HG03460 (cell line): ENCODE data around the gene SPATA31D3.
"Not testable (repeated sequence)": the region's sequence is repeated elsewhere in the genome, so short reads cannot be mapped to it uniquely, and the experiment has no call there.

Source experiments
- ATAC-seq: cut with Tn5 transposase; IDR thresholded peaks from one replicate; pipeline ENCODE4 v1.9.1; 2021; ENCODE audit not compliant: unreplicated experiment

SPATA31D3 gene

DNA sequence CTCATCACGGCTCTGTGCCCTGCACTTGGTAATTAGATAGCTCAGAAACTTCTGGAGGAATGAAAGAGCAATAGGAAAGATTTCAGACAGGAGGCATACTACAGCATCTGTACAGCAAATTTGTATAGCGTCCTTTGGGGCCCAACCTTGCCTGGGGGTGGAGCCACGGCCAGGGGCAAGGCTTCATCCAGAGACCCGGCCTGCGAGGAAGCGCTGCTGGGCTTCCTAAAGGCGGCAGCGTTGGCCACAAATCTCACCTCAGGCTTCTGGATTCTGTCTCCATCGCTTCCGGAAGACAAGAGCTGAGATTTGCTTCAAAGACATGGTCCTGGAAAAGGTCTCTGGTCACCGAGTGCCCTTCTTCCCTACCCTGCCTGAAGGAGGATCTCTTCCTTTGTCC, 33.1 kb downstream of the SPATA31D3 start:
- no peak for ATAC-seq

- no peak for ATAC-seq
Measured at GRCh38 chr9:81979196-81979595, 35.9 kb downstream of the SPATA31D3 start.

DNA sequence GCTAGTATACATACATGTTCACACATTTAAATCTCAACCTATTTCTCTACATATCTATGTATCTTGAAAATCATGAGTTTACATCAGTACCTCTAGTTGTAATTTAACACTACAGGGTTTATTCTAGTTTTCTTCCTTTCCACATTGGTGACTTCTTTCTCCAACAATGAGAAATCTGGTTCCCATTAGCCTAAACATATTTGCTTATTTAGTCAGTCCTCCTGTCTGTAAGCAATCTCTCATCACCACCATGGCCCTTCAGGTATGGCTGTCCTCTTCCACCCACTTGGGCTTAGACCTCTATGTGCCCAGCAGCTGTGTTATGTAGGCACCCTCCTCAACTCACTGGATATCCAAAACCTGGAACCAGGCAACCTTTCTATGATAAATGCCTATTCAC, 37.3 kb downstream of the SPATA31D3 start:
- no peak for ATAC-seq

- no peak for ATAC-seq
Measured at GRCh38 chr9:81981883-81982282, 38.6 kb downstream of the SPATA31D3 start.

- no peak for ATAC-seq
Measured at GRCh38 chr9:81984928-81985327, 41.6 kb downstream of the SPATA31D3 start.

GRCh38 chr9:81986051-81986450, 42.8 kb downstream of the SPATA31D3 start:
- no peak for ATAC-seq

- ATAC-seq: not testable (repeated sequence)
Measured at GRCh38 chr9:81988472-81988871, 45.2 kb downstream of the SPATA31D3 start, which contains the start of gene SPATA31D1. SPATA31D1 (plus strand) TSS chr9:81988772; CDS start chr9:81988819, 47 bp downstream.

GRCh38 chr9:81989700-81990099, 46.4 kb downstream of the SPATA31D3 start:
- ATAC-seq: no peak

GRCh38 chr9:81993656-81994055, 50.4 kb downstream of the SPATA31D3 start:
- no peak for ATAC-seq
